HG03457 (cell line): ENCODE measurements around the gene FAM107A.
A peak's percentile ranks its signal among the peaks of the same experiment; 100 is the strongest.

ENCODE experiments used
- ATAC-seq: cut with Tn5 transposase; IDR thresholded peaks from one replicate; pipeline ENCODE4 v1.9.1; 2021; ENCODE audit warnings: moderate number of reproducible peaks; ENCODE audit not compliant: unreplicated experiment

Gene FAM107A

GRCh38 chr3:58577269-58577821 is at the start of gene FAM107A:
Gene FAM107A (minus strand): TSS chr3:58577391. CDS start chr3:58569860, 7,531 bp downstream.
- ATAC-seq, result no peak

- no peak for ATAC-seq
These were observed 48.1 kb upstream of the FAM107A start for GRCh38 chr3:58625196-58625824.

GRCh38 chr3:58624550-58624949 is 47.4 kb upstream of the FAM107A start:
- ATAC-seq, result no peak

- no peak for ATAC-seq
These were observed 46.8 kb upstream of the FAM107A start for GRCh38 chr3:58623961-58624360.

GRCh38 chr3:58623478-58623877 is 46.3 kb upstream of the FAM107A start:
- ATAC-seq, result no peak

GRCh38 chr3:58622892-58623291 is 45.7 kb upstream of the FAM107A start:
- no peak for ATAC-seq

- ATAC-seq, result no peak
These were observed 45.2 kb upstream of the FAM107A start for GRCh38 chr3:58622436-58622835.

- ATAC-seq, result no peak
These were observed 44.1 kb upstream of the FAM107A start for GRCh38 chr3:58621086-58621830.

GRCh38 chr3:58620421-58620820 is 43.2 kb upstream of the FAM107A start:
- ATAC-seq, result no peak

GRCh38 chr3:58617338-58617761 is 40.2 kb upstream of the FAM107A start:
- no peak for ATAC-seq

- ATAC-seq, result no peak
These were observed 36.3 kb upstream of the FAM107A start for GRCh38 chr3:58613236-58614132.

GRCh38 chr3:58612830-58613229 is 35.6 kb upstream of the FAM107A start:
- no peak for ATAC-seq

- no peak for ATAC-seq
These were observed 32.8 kb upstream of the FAM107A start for GRCh38 chr3:58609990-58610389.

- no peak for ATAC-seq
These were observed 31.5 kb upstream of the FAM107A start for GRCh38 chr3:58608648-58609047.

- ATAC-seq, result peak; percentile 43
These were observed 30.6 kb upstream of the FAM107A start for GRCh38 chr3:58607816-58608215.

- no peak for ATAC-seq
These were observed 29.5 kb upstream of the FAM107A start for GRCh38 chr3:58606693-58607092.

GRCh38 chr3:58604031-58604430 is 26.8 kb upstream of the FAM107A start:
- no peak for ATAC-seq

- ATAC-seq, result no peak
These were observed 26.4 kb upstream of the FAM107A start for GRCh38 chr3:58603606-58604005.

GRCh38 chr3:58597770-58598310 is 20.6 kb upstream of the FAM107A start:
- no peak for ATAC-seq

- no peak for ATAC-seq
These were observed 19.8 kb upstream of the FAM107A start for GRCh38 chr3:58596834-58597518.
